ENCODE data around the gene TECR.
"Not testable (repeated sequence)": the region's sequence is repeated elsewhere in the genome, so short reads cannot be mapped to it uniquely, and the experiment has no call there.

Gene TECR

GRCh38 chr19:14566712-14567077, 37.3 kb downstream of the TECR start:
- Histone ChIP-seq H3K27me3 (ENCODE audit: insufficient read depth, low read length) (no peaks in the 10 kb centered on the region), H3K9me3 (ENCODE audit: insufficient read depth, low read depth, low read length) (no peaks in the 10 kb centered on the region), H3K4me3 (ENCODE audit: low read length) (no peak overlapping the region), H3K9ac (ENCODE audit: low read depth, low read length) (no peak overlapping the region), H3K27ac (ENCODE audit: low read length) (no peak overlapping the region), H3K4me1 (ENCODE audit: insufficient read depth, low read length) (peaks cover 8% of the 10 kb centered on the region; the same call in 1 of the 2 replicates), H3K36me3 (ENCODE audit: insufficient read depth, low read depth, low read length) (peaks cover 7% of the 10 kb centered on the region; the same call in 1 of the 2 replicates)

- Histone ChIP-seq H3K27ac (ENCODE audit: low read length) (no peak overlapping the region), H3K4me3 (ENCODE audit: low read length) (no peak overlapping the region), H3K36me3 (ENCODE audit: insufficient read depth, low read depth, low read length) (peaks cover 7% of the 10 kb centered on the region; the same call in 1 of the 2 replicates), H3K27me3 (ENCODE audit: insufficient read depth, low read length) (no peaks in the 10 kb centered on the region), H3K4me1 (ENCODE audit: insufficient read depth, low read length) (peaks cover 7% of the 10 kb centered on the region; the same call in 1 of the 2 replicates), H3K9ac (ENCODE audit: low read depth, low read length) (no peak overlapping the region), H3K9me3 (ENCODE audit: insufficient read depth, low read depth, low read length) (no peaks in the 10 kb centered on the region)
Observed at GRCh38 chr19:14567079-14567478, 37.7 kb downstream of the TECR start.

DNA sequence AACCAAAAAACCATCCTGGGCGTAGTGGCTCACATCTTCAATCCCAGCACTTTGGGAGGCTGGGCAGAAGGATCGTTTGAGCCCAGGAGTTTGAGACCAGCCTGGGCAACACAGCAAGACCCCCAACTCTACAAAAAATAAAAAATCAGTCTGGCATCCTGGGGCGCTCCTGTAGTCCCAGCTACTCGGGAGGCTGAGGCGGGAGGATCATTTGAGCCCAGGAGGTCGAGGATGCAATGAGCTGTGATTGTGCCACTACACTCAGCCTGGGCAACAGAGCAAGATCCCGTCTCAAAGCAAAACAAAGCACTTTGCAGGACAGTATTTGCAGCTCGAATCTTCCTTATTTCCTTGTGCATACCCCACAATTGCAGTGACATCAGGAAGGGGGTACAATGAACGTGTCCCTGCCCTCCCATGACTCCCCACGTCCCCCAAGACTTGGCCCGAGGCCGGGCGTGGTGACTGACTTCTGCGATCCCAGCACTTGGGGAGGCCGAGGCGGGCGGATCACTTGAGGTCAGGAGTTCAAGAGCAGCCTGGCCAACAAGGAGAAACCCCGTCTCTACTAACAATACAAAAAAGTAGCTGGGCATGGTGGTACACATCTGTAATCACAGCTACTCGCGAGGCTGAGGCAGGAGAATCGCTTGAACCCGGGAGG, 41.6 kb downstream of the TECR start:
- peak overlapping the region; percentile 98 for H3K4me3 ChIP-seq (ENCODE audit: low read length)
- H3K36me3 ChIP-seq (ENCODE audit: insufficient read depth, low read depth, low read length) = peaks cover 7% of the 10 kb centered on the region; the same call in 1 of the 2 replicates
- no peaks in the 10 kb centered on the region for H3K9me3 ChIP-seq (ENCODE audit: insufficient read depth, low read depth, low read length)
- H3K4me1 ChIP-seq (ENCODE audit: insufficient read depth, low read length) = no peaks in the 10 kb centered on the region
- peak overlapping the region; percentile 93 for H3K9ac ChIP-seq (ENCODE audit: low read depth, low read length)
- H3K27ac ChIP-seq (ENCODE audit: low read length) = no peak overlapping the region
- H3K27me3 ChIP-seq (ENCODE audit: insufficient read depth, low read length) = no peaks in the 10 kb centered on the region

DNA sequence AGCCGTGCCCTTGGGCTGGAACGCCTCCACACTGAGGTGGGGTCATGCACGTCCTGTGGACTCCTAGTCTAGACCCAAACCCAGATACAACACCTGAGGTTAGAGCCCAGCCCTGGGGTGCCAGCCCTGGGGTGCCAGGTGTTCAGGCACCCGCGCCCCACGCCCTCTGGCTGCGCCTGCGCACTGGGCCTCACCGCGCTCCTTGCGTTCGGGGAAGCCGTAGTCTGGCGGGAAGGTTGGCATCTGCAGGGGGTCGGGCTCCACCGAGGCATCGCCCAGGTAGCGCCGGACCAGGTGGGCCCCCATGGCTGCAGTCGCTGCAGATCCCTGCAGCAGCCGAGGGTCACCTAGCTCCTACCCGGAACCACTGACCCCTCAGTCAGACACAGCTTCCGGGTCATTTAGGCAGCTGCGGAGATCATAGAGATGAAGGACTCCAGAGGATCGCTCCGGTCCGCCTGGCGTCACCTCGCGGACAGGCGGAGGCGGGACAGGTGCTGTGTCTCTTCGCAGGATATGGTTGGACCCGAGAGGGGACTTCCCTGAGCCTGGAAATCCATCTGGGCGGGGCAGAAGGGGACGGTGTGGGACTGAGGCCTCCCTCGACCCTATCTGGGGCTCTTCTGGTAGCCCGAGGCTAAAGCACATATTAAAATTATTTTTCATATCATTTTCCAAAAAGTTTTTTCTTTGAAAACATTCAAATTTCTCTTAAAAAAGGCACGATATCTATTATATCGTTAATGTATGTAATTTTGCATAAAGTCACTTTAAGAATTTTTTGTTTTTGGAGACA, 42.5 kb downstream of the TECR start, which contains the start of gene NDUFB7:
Gene NDUFB7 (minus strand): TSS at position 372 of the 796 bp plus-strand sequence. CDS start 66 bp downstream, at position 306.
- Histone ChIP-seq H3K27ac (ENCODE audit: low read length) (peak within 1 kb of the TSS; percentile 79), H3K4me3 (ENCODE audit: low read length) (peak within 1 kb of the TSS; percentile 98), H3K9me3 (ENCODE audit: insufficient read depth, low read depth, low read length) (no peaks in the 10 kb centered on the region), H3K9ac (ENCODE audit: low read depth, low read length) (peak within 1 kb of the TSS; percentile 93), H3K27me3 (ENCODE audit: insufficient read depth, low read length) (no peaks in the 10 kb centered on the region), H3K4me1 (ENCODE audit: insufficient read depth, low read length) (no peaks in the 10 kb centered on the region), H3K36me3 (ENCODE audit: insufficient read depth, low read depth, low read length) (peaks cover 7% of the 10 kb centered on the region; the same call in 1 of the 2 replicates)

DNA sequence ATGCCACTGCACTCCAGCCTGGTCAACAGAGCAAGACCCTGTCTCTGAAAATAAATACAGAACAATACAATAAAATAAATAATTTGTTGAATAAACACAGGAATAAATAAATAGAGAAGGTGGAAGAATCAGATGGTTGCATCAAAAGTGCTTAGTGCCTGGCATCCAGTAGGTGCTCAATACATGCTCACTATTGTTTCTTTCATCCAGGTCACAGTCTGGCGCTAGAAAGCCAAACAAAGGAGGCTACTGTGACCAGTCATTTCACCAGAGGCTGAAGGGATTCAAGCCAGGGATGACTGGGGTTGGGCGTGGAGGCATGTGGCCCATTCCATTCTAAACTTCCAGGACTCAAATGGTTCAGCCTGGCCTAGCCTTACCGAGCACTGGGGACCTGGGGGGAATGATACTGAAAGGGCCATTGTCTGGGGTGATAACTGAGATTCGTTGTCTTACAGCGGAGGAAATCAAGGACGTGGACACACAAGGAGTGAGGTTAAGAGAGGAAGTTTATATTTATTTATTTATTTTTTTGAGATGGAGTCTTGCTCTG, 46.1 kb downstream of the TECR start:
- Histone ChIP-seq H3K9me3 (ENCODE audit: insufficient read depth, low read depth, low read length) (no peaks in the 10 kb centered on the region), H3K4me1 (ENCODE audit: insufficient read depth, low read length) (no peaks in the 10 kb centered on the region), H3K27ac (ENCODE audit: low read length) (no peak overlapping the region), H3K4me3 (ENCODE audit: low read length) (no peak overlapping the region), H3K9ac (ENCODE audit: low read depth, low read length) (no peak overlapping the region), H3K36me3 (ENCODE audit: insufficient read depth, low read depth, low read length) (no peaks in the 10 kb centered on the region), H3K27me3 (ENCODE audit: insufficient read depth, low read length) (no peaks in the 10 kb centered on the region)

GRCh38 chr19:14576363-14576762, 47.0 kb downstream of the TECR start:
- Histone ChIP-seq H3K4me3 (ENCODE audit: low read length) (no peak overlapping the region), H3K27ac (ENCODE audit: low read length) (no peak overlapping the region), H3K9me3 (ENCODE audit: insufficient read depth, low read depth, low read length) (no peaks in the 10 kb centered on the region), H3K9ac (ENCODE audit: low read depth, low read length) (no peak overlapping the region), H3K27me3 (ENCODE audit: insufficient read depth, low read length) (no peaks in the 10 kb centered on the region), H3K4me1 (ENCODE audit: insufficient read depth, low read length) (no peaks in the 10 kb centered on the region), H3K36me3 (ENCODE audit: insufficient read depth, low read depth, low read length) (no peaks in the 10 kb centered on the region)

DNA sequence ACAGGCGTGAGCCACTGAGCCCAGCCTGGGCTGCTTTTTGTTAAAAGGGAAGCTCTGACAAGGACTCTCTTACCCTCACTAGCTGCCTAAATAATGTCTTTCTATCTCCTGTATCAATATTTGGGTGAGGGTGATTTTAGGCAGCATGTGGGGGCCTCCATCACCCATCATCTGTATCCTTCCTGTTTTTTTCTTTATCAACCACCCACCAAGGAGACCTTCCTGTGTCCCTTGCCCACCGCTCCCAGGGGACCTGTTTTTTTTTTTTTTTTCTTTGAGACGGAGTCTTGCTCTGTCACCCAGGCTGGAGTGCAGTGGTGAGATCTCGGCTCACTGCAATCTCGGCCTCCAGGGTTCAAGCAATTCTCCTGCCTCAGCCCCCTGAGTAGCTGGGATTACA, 47.9 kb downstream of the TECR start:
- no peak overlapping the region for H3K4me3 ChIP-seq (ENCODE audit: low read length)
- no peak overlapping the region for H3K9ac ChIP-seq (ENCODE audit: low read depth, low read length)
- H3K27me3 ChIP-seq (ENCODE audit: insufficient read depth, low read length) = no peaks in the 10 kb centered on the region
- no peaks in the 10 kb centered on the region for H3K4me1 ChIP-seq (ENCODE audit: insufficient read depth, low read length)
- no peak overlapping the region for H3K27ac ChIP-seq (ENCODE audit: low read length)
- H3K9me3 ChIP-seq (ENCODE audit: insufficient read depth, low read depth, low read length) = no peaks in the 10 kb centered on the region
- H3K36me3 ChIP-seq (ENCODE audit: insufficient read depth, low read depth, low read length) = no peaks in the 10 kb centered on the region

DNA sequence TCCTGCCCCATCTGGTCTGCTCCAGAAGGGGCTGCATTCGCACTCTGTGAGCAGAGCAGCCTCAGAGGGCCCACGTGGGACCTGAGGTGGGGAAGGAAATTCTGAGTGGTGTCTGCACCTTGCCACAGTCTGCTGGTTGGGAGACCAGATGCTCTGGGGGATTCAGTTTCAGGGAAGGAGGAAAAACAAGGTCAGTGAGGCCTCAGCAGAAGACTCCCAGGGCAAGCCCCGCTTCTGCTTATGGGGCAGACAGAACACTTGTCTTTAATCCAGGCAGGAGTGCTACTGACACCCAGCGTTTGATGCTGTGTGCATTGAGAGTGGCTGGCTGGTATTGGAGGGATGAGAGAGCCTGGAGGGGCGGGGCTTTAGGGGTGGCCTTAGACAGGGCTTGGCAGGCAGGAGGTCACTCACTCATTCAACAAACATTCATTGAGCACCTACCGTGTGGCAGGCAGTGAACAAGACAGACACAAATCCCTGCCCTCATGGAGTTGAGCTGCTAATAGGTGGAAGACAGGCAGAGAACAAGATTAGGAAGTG, 48.6 kb downstream of the TECR start:
- no peak overlapping the region for H3K27ac ChIP-seq (ENCODE audit: low read length)
- no peak overlapping the region for H3K9ac ChIP-seq (ENCODE audit: low read depth, low read length)
- H3K36me3 ChIP-seq (ENCODE audit: insufficient read depth, low read depth, low read length) = no peaks in the 10 kb centered on the region
- no peak overlapping the region for H3K4me3 ChIP-seq (ENCODE audit: low read length)
- H3K27me3 ChIP-seq (ENCODE audit: insufficient read depth, low read length) = no peaks in the 10 kb centered on the region
- no peaks in the 10 kb centered on the region for H3K9me3 ChIP-seq (ENCODE audit: insufficient read depth, low read depth, low read length)
- no peaks in the 10 kb centered on the region for H3K4me1 ChIP-seq (ENCODE audit: insufficient read depth, low read length)

GRCh38 chr19:14580623-14581237, 51.3 kb downstream of the TECR start:
- Histone ChIP-seq H3K4me1 (ENCODE audit: insufficient read depth, low read length) (no peaks in the 10 kb centered on the region), H3K27ac (ENCODE audit: low read length) (no peak overlapping the region), H3K9ac (ENCODE audit: low read depth, low read length) (no peak overlapping the region), H3K27me3 (ENCODE audit: insufficient read depth, low read length) (no peaks in the 10 kb centered on the region), H3K4me3 (ENCODE audit: low read length) (no peak overlapping the region), H3K9me3 (ENCODE audit: insufficient read depth, low read depth, low read length) (no peaks in the 10 kb centered on the region), H3K36me3 (ENCODE audit: insufficient read depth, low read depth, low read length) (no peaks in the 10 kb centered on the region)

DNA sequence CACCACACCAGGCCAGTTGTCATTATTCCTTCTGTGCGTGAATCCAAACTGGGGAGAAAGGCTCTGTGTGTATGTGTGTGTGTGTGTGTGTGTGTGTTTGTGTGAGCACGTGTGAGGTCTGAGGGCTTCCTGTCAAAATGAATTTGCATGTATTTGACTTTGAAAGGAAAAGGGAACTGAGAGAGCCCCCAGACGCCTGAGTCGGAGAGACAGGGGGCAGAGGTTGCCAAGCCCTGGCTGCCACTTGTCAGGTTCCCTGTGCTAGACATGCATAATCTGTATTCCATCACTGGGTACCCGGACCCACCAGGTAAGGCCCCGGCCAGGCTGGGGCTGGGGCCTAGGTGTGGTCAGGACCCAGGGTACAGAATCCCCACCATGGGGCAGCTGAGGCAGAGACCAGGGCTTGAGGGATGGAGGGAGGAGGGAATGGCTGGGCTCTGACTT, 53.5 kb downstream of the TECR start, which contains the start of gene CLEC17A:
Gene CLEC17A (plus strand): TSS at position 191 of the 447 bp plus-strand sequence. CDS start 77 bp downstream, at position 268.
- Histone ChIP-seq H3K4me1 (ENCODE audit: insufficient read depth, low read length) (no peaks in the 10 kb centered on the region), H3K9me3 (ENCODE audit: insufficient read depth, low read depth, low read length) (no peaks in the 10 kb centered on the region), H3K4me3 (ENCODE audit: low read length) (no peak within 1 kb of the TSS), H3K27ac (ENCODE audit: low read length) (no peak within 1 kb of the TSS), H3K9ac (ENCODE audit: low read depth, low read length) (no peak within 1 kb of the TSS), H3K36me3 (ENCODE audit: insufficient read depth, low read depth, low read length) (no peaks in the 10 kb centered on the region), H3K27me3 (ENCODE audit: insufficient read depth, low read length) (no peaks in the 10 kb centered on the region)

- H3K36me3 ChIP-seq (ENCODE audit: insufficient read depth, low read depth, low read length); H3K9me3 ChIP-seq (ENCODE audit: insufficient read depth, low read depth, low read length); H3K9ac ChIP-seq (ENCODE audit: low read depth, low read length); H3K4me3 ChIP-seq (ENCODE audit: low read length); H3K4me1 ChIP-seq (ENCODE audit: insufficient read depth, low read length); H3K27me3 ChIP-seq (ENCODE audit: insufficient read depth, low read length); H3K27ac ChIP-seq (ENCODE audit: low read length): not testable (repeated sequence)
Observed at GRCh38 chr19:14584372-14584771, 55.0 kb downstream of the TECR start.
